Central memory CD4-positive, alpha-beta T cell (primary cell): ENCODE results near the gene ZNF467.

ENCODE experiments used
- DNase-seq: peaks from one replicate; pipeline ENCODE4 v3.0.0; 2022

ZNF467 gene

GRCh38 chr7:149770728-149771636 is 2.4 kb downstream of the ZNF467 start:
- DNase-seq, result no peak

GRCh38 chr7:149769915-149770314 is 3.5 kb downstream of the ZNF467 start:
- DNase-seq, result no peak

GRCh38 chr7:149768931-149769330 is 4.5 kb downstream of the ZNF467 start:
- DNase-seq, result no peak

- DNase-seq, result no peak
Measured at GRCh38 chr7:149767068-149767467, 6.3 kb downstream of the ZNF467 start.

GRCh38 chr7:149766135-149766675 is 7.2 kb downstream of the ZNF467 start:
- no peak for DNase-seq

GRCh38 chr7:149765399-149766121 is 7.8 kb downstream of the ZNF467 start:
- DNase-seq, result no peak

- no peak for DNase-seq
Measured at GRCh38 chr7:149764481-149765398, 8.6 kb downstream of the ZNF467 start.

GRCh38 chr7:149763563-149764240 is 9.7 kb downstream of the ZNF467 start:
- DNase-seq, result no peak

- DNase-seq, result no peak
Measured at GRCh38 chr7:149762610-149763009, 10.8 kb downstream of the ZNF467 start.

- DNase-seq, result no peak
Measured at GRCh38 chr7:149762089-149762488, 11.3 kb downstream of the ZNF467 start.

- DNase-seq, result no peak
Measured at GRCh38 chr7:149761307-149761706, 12.1 kb downstream of the ZNF467 start.

- DNase-seq, result no peak
Measured at GRCh38 chr7:149760538-149760937, 12.8 kb downstream of the ZNF467 start.

GRCh38 chr7:149759093-149759860 is 14.1 kb downstream of the ZNF467 start:
- DNase-seq, result no peak

GRCh38 chr7:149753375-149754233 is 19.8 kb downstream of the ZNF467 start:
- DNase-seq, result no peak

- DNase-seq, result no peak
Measured at GRCh38 chr7:149752646-149753045, 20.7 kb downstream of the ZNF467 start.

- no peak for DNase-seq
Measured at GRCh38 chr7:149751043-149751775, 22.2 kb downstream of the ZNF467 start.

GRCh38 chr7:149750122-149750845 is 23.1 kb downstream of the ZNF467 start:
- no peak for DNase-seq

GRCh38 chr7:149748076-149748874 is 25.1 kb downstream of the ZNF467 start:
- DNase-seq, result no peak
